Putamen (tissue), 1 donor: ENCODE data around the gene UCP3.

ENCODE experiments used
- DNase-seq: peaks from one replicate; pipeline ENCODE4 v3.0.0-alpha.2; 2016; ENCODE audit warnings: low spot score

The UCP3 gene

GRCh38 chr11:73977856-73978519 lies 30.9 kb downstream of the UCP3 start:
- DNase-seq: no peak

- no peak for DNase-seq
These were observed 32.3 kb downstream of the UCP3 start for GRCh38 chr11:73976451-73977151.

GRCh38 chr11:73975479-73975757 lies 33.5 kb downstream of the UCP3 start:
- no peak for DNase-seq

- no peak for DNase-seq
These were observed 34.0 kb downstream of the UCP3 start for GRCh38 chr11:73974604-73975478.

GRCh38 chr11:73972620-73973449 lies 36.0 kb downstream of the UCP3 start:
- DNase-seq: no peak

- DNase-seq: no peak
These were observed 36.7 kb downstream of the UCP3 start for GRCh38 chr11:73972187-73972586.

GRCh38 chr11:73971175-73971719 lies 37.6 kb downstream of the UCP3 start:
- no peak for DNase-seq

- no peak for DNase-seq
These were observed 38.7 kb downstream of the UCP3 start for GRCh38 chr11:73969991-73970800.

- no peak for DNase-seq
These were observed 39.8 kb downstream of the UCP3 start for GRCh38 chr11:73969091-73969490.

- DNase-seq: no peak
These were observed 40.4 kb downstream of the UCP3 start for GRCh38 chr11:73968356-73968966.

GRCh38 chr11:73965764-73966121 lies 43.1 kb downstream of the UCP3 start:
- DNase-seq: no peak

- DNase-seq: no peak
These were observed 43.7 kb downstream of the UCP3 start for GRCh38 chr11:73965076-73965763.

GRCh38 chr11:73963861-73964260 lies 45.0 kb downstream of the UCP3 start:
- no peak for DNase-seq

GRCh38 chr11:73962101-73962705 lies 46.7 kb downstream of the UCP3 start:
- peak; percentile 69 for DNase-seq

GRCh38 chr11:73961321-73961720 lies 47.6 kb downstream of the UCP3 start:
- DNase-seq: peak; percentile 25

- no peak for DNase-seq
These were observed 50.3 kb downstream of the UCP3 start for GRCh38 chr11:73958521-73959141.

- DNase-seq: no peak
These were observed 51.1 kb downstream of the UCP3 start for GRCh38 chr11:73957654-73958361.

GRCh38 chr11:73956876-73957653 lies 51.8 kb downstream of the UCP3 start:
- no peak for DNase-seq
